ENCODE measurements around the gene SMARCC2.

Gene SMARCC2

DNA sequence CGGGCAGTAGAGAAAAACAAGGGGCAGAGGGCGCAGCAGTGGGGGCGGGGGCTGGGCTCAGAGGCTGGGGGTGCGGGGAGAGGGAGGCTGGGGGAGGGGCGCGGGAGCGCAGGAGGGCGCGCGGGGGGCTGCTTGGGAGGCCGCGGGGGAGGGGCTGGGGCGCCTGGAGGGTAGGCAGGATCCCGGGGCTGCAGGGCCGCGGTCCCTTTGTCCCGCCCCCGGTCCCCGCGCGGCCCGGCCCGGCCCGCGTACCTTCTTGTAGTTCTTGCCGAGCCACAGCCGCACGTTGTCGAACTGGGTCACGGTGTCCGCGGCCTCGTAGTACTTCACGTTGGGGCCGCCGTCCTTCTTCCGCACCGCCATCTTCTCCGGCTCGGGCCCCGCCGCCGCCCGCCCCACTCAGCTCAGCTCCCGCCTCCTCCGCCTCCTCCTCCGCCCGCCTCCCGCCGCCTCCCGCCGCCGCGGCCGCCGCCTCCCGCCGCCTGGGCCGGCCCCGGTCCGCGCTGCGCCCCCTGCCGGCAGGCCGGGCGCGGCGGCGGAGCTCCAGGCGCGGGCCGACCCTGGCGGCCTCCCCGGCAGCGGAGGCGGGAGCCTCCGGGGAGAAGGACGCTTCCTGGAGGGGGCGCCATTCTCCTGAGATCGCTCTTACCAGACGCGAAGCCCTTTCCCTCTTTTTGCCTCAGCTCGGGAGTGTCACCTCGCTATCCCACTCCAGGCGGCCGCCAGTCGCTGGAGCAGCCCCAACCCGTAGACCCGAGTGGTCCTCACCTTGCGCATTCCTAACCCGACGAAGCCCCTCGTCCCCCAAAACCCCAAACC, at the start of gene SMARCC2:
SMARCC2 (minus strand) TSS at position 385 of the 819 bp plus-strand sequence; CDS start at position 363, 22 bp downstream.
- DNase-seq (ENCODE audit: low read depth in 4 of 4, low spot score in 1 of 4) = peak; percentile 70 to 74 (median 70)

DNA sequence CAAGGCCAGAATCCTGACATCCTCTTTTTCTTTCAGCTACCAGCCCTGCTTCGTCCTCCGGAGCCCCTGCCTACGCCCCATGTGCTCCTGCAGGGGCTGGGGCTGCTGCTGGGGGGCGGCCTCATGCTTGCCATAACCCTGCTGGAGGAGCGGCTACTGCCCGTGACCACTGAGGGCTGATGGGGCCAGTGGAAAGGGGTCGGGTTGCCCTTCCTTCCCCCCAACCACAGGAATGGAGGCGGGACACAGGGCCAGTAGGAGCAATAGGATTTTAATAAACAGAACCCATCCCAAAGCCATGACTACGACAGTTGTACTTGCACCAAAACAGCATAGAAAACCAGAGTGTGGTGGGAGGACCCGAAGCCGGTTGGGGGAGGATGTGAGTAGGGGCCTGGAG, 48.3 kb upstream of the SMARCC2 start:
- DNase-seq (ENCODE audit: low read depth in 4 of 4, low spot score in 1 of 4) = no peak

DNA sequence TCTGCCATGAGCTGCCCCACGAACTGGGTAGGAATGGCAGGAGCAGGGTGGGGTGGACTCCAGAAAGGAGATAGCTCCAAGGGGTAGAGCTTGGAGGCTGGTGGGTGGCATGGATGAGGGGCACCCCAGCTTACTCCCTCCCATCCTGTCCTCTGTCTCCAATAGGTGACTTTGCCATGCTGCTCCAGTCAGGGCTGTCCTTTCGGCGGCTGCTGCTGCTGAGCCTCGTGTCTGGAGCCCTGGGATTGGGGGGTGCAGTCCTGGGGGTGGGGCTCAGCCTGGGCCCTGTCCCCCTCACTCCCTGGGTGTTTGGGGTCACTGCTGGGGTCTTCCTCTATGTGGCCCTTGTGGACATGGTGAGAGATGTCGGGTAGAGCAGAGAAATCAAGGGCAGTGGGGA, 47.7 kb upstream of the SMARCC2 start:
- no peak for DNase-seq (ENCODE audit: low read depth in 4 of 4, low spot score in 1 of 4)

DNA sequence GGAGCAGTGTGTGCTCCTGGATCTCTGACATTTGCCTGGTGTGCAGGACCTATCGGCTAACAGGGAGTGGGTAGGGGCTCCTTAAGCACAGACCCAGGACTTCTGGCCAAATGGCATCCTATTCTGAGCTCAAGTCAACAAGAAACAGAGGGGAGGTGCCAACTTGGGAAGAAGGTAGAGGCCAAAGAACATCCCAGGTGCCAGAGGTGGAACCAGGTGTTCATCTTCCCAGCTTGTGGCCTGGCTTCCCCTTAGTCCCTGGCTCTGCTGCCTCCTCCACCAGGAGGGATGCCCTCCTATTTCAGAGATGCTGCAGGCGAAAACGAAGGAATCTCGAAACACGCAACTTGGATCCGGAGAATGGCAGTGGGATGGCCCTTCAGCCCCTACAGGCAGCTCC, 46.8 kb upstream of the SMARCC2 start:
- DNase-seq (ENCODE audit: low read depth in 4 of 4, low spot score in 1 of 4) = no peak

DNA sequence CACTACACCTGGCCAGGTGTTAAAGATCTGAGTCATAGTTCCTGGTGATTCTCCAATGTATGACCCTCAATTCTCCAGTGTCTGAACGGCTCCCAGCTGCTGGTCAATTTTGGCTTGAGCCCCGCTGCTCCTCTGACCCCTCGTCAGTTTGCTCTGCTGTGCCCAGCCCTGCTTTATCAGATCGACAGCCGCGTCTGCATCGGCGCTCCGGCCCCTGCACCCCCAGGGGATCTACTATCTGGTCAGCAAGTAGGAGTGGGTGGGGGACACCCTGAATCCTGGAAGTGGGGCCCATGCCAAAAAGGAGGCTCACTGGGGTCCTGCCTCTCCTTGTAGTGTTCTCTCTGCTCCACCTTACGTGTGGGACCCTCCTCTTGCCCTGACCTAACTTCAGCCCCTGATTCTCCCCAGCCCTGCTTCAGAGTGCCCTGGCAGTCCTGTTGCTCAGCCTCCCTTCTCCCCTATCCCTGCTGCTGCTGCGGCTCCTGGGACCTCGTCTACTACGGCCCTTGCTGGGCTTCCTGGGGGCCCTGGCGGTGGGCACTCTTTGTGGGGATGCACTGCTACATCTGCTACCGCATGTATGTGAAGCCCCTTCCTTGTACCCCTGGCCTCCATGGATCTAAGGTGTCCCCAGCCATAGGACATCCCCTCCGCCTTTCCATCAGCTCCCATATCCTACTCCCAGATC, 45.6 kb upstream of the SMARCC2 start:
- no peak for DNase-seq (ENCODE audit: low read depth in 4 of 4, low spot score in 1 of 4)

DNA sequence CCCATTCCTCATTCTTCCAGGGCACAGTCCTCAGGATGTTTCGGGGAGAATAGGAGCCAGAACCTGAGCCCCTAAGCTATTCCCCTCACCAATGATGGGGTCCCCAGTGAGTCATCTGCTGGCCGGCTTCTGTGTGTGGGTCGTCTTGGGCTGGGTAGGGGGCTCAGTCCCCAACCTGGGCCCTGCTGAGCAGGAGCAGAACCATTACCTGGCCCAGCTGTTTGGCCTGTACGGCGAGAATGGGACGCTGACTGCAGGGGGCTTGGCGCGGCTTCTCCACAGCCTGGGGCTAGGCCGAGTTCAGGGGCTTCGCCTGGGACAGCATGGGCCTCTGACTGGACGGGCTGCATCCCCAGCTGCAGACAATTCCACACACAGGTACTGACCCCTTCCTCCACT, 41.9 kb upstream of the SMARCC2 start:
- no peak for DNase-seq (ENCODE audit: low read depth in 4 of 4, low spot score in 1 of 4)

DNA sequence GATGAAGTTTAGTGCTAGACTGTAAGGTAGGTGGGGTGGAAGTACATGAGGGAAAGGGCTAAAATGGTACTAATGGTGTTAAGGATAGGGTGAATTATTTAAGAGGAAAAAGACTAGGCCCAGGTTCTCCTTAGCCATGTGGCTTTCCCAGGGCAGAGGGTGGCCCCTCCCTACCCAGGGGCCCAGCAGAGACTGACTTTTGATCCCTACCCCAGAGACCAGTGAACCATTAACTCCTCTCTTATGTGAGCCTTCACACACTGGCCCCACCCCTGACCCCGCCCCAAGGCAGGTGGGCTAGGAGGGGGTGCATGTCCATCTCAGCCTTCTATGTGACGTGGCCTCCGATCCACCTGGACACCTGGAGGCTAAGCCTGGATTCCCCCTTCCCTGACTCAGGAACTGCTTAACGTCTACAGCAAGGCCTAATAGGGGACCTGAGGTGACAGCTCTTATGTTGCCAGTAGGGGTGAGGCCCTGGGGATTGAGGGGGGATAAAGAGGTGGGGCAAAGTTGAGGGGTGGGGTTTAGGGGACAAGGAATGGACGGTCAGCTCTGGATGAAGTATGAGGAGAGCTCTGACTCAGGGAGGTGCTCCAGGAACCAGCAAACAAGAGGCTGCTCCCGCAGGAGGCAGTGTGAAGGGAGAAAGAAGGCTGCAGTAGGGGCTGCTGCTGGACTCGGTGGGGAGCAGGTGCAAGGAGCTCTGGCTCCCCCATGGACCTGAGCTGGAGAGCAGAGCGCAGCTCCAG, 41.3 kb upstream of the SMARCC2 start:
- no peak for DNase-seq (ENCODE audit: low read depth in 4 of 4, low spot score in 1 of 4)

DNA sequence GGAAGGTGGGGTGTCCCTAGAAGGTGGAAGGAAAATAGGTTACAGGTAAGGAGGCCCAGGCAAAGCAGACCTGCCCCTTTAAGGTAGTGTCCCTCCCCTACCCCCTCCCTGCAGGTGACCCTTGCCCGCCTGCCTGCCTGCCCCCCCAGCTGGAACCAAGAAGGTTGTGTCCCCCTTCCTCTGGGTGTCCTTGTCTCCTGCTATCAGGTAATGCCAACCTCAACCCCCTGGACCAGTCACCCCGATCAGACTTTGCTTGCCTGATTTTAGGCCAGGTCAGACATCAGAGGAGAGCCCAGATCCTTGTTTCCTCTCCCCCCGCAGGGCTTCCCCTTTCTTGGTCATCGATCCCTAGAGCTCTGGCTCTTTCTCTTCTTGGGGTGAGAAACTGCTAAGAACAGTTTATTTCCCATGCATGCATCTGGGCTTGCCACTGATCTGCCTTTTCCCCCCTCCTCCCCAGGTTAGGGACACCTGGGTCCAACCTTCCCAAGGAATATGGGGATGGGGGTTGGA, 40.7 kb upstream of the SMARCC2 start, which contains the start of gene SLC39A5:
SLC39A5 (plus strand) TSS at position 136 of the 516 bp plus-strand sequence. CDS start 1,224 bp downstream, outside the sequence.
- DNase-seq (ENCODE audit: low read depth in 4 of 4, low spot score in 1 of 4) = no peak

DNA sequence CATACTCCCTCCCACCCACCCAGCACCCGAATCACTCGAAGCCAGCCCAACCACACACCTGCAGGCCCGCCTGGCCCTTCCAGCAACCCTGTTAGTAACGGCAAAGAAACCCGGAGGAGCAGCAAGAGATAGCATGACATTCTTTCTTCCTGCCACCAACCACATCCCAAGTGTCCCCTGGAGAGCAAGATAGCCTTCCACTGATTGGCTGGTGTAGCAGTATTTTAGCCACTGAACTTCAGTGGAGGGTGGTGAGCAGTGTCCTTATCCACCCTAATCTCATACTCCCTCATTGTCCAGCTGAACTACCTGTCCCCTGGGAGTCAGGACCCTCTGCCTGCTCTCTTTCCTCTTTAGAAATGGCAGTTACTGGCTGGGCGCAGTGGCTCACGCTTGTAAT, 39.8 kb upstream of the SMARCC2 start:
- no peak for DNase-seq (ENCODE audit: low read depth in 4 of 4, low spot score in 1 of 4)

DNA sequence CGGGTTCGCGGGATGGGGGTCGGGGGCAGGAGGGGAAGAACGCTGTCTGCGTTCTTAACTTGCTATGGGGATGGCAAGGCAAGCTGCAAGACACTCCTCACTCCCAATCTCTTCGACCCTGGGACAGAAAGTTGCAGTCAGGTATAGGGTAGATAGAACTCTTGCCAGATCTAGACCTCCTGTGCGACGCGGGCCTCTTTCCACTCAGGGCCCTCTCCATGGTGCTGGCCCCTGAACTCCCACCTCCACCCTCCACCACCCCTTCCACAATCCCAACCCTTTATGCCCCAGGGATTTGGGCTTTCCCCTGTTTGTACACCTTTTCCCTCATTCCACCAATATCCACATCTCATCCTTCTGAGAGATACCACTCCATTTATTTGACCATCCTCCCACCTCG, 35.7 kb upstream of the SMARCC2 start:
- DNase-seq (ENCODE audit: low read depth in 4 of 4, low spot score in 1 of 4) = no peak

DNA sequence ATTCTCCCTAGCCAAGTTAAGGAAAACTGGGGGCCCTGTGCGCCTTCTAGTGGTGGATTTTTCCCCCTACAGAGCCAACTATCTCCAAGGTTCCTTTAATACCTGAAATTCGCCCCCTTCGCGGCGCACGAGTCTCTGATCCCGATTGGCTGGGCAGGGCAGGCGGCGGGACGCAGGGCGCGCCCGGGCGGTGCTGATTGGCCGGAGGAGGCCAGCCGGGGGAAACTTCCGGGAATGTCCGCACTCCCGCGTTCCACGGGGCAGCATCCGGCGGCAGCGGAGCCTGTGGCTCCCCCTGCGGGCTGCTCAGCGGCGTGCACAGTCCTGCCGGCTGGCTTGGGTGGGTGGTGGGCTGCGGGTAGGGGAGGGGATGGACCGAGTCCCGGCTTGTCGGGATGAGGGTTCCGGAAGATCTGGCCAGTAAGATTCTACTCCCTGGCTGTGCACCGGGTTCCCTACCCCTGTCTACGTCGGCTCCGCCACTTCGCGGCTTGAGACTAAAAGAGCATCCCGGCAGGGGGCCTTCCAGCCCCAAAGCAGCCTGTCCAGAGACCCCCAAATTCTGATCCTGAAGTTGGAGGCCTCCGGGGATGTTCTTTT, 34.9 kb upstream of the SMARCC2 start, which contains the start of gene NABP2:
NABP2 (plus strand) TSS at position 241 of the 600 bp plus-strand sequence. CDS start 515 bp downstream, outside the sequence.
- peak; percentile 82 to 95 (median 92) for DNase-seq (ENCODE audit: low read depth in 4 of 4, low spot score in 1 of 4)

DNA sequence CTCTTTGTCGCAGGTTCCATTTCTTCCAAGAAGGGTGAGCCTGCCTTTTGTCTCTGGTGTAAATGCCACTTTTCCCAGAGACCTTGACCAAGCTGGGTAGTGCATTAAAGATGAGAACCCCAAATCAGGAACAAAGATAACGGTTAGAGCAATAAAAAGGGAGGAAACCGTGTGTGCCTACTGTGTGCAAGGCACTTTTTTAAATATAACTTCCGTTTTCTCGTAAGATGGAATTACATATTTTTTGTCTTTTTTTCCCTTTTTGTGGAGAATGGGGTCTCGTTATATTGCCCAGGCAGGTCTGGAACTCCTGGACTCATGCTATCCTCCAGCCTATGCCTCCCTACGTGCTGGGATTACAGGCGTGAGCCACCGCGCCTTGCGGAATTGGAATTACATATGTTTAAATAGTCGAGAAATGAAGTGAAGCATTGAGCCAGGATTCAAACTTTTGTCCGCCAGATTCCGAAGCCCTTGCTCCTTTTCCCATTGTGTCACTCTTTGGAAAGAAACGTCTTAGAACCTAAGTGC, 34.4 kb upstream of the SMARCC2 start:
- no peak for DNase-seq (ENCODE audit: low read depth in 4 of 4, low spot score in 1 of 4)

DNA sequence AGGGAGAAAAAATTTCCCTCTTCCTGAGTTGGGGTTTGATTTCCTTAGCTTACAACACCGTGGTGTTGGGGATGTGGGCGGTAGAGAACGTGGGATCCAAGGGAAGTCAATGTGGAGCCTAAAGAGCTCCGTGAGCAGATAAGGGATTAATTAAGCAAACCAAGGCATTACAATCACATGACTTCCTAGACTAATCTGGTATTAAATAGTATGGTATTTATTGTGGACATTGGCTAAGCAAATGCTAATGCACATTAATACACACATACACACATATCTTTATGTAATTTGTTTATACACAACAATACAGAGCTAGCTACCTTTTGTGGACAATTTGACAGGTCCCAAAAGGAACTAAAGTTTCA, 33.2 kb upstream of the SMARCC2 start:
- no peak for DNase-seq (ENCODE audit: low read depth in 4 of 4, low spot score in 1 of 4)

DNA sequence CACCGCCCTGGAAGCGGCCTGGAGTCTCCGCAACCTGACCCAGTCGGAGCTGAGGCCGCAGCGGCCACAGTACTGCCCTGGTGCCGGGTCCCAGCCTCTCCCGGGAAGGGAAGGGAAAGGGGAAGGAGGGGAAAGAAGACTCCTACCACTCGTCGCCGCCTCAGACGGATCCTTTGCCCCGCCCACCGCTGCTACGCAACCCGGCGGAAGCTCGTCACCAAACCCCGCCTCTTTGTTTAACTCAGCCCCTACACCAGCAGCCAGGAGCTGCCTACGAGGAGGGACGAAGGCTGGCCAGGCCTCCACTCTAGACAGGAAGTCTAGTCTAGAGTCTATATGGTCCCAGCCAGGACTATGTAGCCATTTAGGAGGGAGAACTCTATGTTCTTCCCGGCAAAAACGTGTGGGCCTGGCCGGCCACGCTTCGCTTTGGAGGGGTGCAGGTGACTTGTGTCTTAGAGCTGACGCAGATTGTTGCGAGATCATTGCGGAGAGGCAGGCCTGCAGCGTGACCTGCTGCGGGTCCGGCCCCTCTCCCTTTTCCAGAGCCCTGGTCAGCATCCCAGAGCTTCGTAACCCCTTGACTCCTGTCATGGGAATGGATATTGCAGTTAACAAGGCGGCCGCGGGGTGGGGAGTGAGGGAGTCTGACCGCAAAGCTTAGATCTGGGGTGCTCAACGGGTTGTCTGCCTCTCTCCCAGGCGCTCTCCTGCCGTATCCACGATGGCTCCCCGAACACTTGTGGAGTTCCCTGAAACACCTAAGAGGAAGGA, 32.7 kb upstream of the SMARCC2 start, which contains the start of gene RNF41:
RNF41 (minus strand) TSS at position 166 of the 774 bp plus-strand sequence. CDS start 7,875 bp downstream, outside the sequence.
- DNase-seq (ENCODE audit: low read depth in 4 of 4, low spot score in 1 of 4) = peak; percentile 81 to 92 (median 86)

DNA sequence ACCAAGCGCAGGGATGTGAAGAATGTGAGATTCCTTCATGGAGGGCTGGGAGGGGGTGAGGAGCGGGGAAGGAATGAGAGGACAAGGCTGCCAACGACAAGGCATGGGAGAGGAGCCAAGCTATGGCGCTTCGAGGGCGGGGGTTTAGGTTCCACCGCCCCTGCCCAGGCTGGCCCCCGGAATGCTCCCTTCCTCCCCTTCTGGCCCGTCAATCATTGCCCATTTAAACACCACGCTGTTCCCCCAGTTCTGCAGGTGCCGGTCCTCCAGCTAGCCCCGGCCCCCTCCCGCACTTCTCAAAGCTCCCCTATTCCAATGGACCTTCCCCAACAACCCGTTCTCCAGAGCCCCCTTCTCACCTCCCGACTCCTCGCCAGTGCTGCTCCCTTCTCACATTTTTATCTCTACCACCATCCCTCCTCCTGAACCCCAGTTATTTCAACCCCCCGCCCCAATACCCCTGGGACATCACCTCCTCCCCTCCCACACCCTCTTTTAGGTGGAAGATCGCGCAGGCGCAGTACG, 32.0 kb upstream of the SMARCC2 start:
- DNase-seq (ENCODE audit: low read depth in 4 of 4, low spot score in 1 of 4) = no peak

DNA sequence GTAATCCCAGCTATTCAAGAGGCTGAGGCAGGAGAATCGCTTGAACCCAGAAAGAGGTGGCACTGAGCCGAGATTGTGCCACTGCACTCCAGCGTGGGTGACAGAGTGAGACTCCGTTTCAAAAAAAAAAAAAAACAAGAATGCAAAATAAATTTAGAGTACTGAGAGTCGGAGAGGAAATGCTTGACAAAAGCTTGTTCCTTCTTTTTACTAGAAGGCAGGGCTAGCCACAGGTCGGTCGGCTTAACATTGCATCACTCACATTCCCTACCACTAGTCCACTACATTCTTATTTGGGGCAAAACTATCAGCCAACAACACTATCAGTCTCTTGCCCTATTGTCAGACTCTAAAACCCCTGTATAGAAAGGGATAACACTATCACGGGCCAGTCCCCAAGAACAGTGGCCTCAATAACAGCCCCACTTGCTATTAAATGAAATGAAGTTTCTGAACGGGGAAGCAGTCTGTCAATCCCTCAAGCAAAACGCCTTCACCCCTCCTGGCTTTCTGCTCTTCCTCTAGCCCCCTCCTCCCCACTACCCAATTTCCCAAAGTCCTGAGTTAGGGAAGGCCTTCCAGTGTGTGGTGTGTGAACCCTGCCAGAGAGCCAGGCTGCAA, 31.4 kb upstream of the SMARCC2 start:
- no peak for DNase-seq (ENCODE audit: low read depth in 4 of 4, low spot score in 1 of 4)

DNA sequence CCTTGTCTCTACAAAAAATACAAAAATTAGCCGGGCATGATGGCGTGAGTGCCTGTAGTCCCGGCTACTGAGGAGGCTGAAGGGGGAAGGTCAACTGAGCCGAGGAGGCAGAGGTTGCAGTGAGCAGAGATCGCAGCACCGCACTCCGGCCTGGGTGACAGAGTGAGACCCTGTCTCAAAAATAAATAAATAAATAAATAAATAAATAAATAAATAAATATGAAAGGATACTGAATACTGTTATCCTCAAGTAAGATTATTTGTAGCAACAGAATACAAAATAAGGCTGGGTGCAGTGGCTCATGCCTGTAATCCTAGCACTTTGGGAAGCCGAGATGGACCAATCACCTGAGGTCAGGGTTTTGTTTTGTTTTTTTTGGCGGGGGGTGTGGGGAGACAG, 30.6 kb upstream of the SMARCC2 start:
- no peak for DNase-seq (ENCODE audit: low read depth in 4 of 4, low spot score in 1 of 4)

DNA sequence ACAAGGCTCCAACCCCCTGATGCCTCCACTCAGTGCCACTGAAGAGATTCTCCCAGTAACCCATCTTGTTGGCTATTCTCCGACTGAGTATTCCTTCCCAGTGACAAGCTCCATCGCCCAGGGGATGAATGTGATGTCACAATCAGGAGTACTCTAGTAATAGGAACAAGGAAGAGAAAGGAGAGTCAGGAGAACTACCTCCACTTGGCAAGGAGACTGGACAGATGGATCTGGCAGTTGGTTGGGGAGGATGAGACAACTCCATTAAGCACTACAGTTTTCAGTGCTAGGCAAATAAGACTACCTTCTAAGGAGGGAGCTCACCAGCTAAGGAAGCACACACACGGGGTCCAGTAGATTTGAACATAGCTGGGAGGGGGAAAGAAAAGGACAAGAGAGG, 27.2 kb upstream of the SMARCC2 start:
- DNase-seq (ENCODE audit: low read depth in 4 of 4, low spot score in 1 of 4) = no peak

DNA sequence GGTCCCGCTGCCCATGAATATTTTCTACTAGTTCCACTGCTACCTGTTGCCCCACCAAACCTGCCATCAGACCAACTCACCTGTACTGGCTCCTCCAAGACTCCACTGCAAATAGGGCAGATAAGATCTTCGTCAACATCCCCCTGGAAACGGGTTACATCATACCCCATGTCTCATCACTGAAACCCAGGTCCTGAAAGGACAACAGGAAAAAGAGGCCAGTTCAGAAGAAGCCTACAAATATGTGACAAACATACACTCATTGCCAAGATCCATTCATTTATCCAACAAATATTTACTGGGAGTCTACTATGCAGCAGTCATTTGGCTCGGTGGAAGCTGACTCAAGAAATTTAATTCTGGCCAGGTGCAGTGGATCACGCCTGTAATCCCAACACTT, 24.6 kb upstream of the SMARCC2 start:
- DNase-seq (ENCODE audit: low read depth in 4 of 4, low spot score in 1 of 4) = no peak

All from stimulated activated CD4-positive, alpha-beta T cell treated with anti-CD3 and anti-CD28 coated beads, Interleukin-1b, Interleukin-23, amount 100 ng/mL, for 24 hours (primary cell).